Liver (tissue), 9 donors: ENCODE data around the gene LCN6. TPM values are rescaled to one million over a fixed set of nuclear protein-coding genes. Genes with fewer than 3 reads are reported as not detected.

ENCODE experiments used
- DNase-seq: peaks from one replicate; pipeline ENCODE4 v3.0.0-alpha.2; 2017; ENCODE audit warnings: low spot score
- H3K27ac ChIP-seq, 2 donors: one replicate each; pipeline ENCODE4 v1.7.0; 2013; ENCODE audit warnings: inconsistent platforms in 2 of 2, low read length in 2 of 2, control low read depth in 1 of 2, low read depth in 1 of 2, mild to moderate bottlenecking in 1 of 2
- H3K27me3 ChIP-seq, 4 donors: one replicate each; pipeline versions ENCODE4 v1.6.1 to v1.7.0; 2013; ENCODE audit warnings: low read length in 3 of 4, inconsistent platforms in 1 of 4, mild to moderate bottlenecking in 1 of 4, moderate library complexity in 1 of 4; ENCODE audit not compliant: control insufficient read depth in 4 of 4, insufficient read depth in 4 of 4
- H3K36me3 ChIP-seq, 4 donors: one replicate each; pipeline versions ENCODE4 v1.6.1 to v1.7.0; 2013; ENCODE audit warnings: low read length in 3 of 4, mild to moderate bottlenecking in 3 of 4, low read depth in 1 of 4, moderate library complexity in 1 of 4; ENCODE audit not compliant: control insufficient read depth in 4 of 4, insufficient read depth in 3 of 4
- H3K4me1 ChIP-seq, 4 donors: one replicate each; pipeline versions ENCODE4 v1.6.1 to v1.7.0; 2013; ENCODE audit warnings: low read length in 3 of 4, mild to moderate bottlenecking in 3 of 4, moderate library complexity in 1 of 4; ENCODE audit not compliant: control insufficient read depth in 4 of 4, insufficient read depth in 4 of 4
- H3K4me3 ChIP-seq, 3 donors: one replicate each; pipeline versions ENCODE4 v1.6.1 to v1.7.0; 2013; ENCODE audit warnings: low read length in 3 of 3, control low read depth in 1 of 3, low read depth in 1 of 3, mild to moderate bottlenecking in 1 of 3
- H3K9ac ChIP-seq, 2 donors: one replicate each; pipeline ENCODE4 v1.7.0; 2013; ENCODE audit warnings: low read length in 2 of 2, mild to moderate bottlenecking in 2 of 2, moderate library complexity in 2 of 2, control low read depth in 1 of 2, low read depth in 1 of 2
- H3K9me3 ChIP-seq, 4 donors: one replicate each; pipeline versions ENCODE4 v1.6.1 to v1.7.0; 2013; ENCODE audit warnings: low read length in 3 of 4; ENCODE audit not compliant: control insufficient read depth in 4 of 4
- CTCF ChIP-seq: fragments of 150-350 bp; IDR thresholded peaks from 2 replicates; pipeline ENCODE4 v1.5.1; 2017; ENCODE audit warnings: improper control_type of control experiment, low read depth, low read length; ENCODE audit not compliant: missing input control
- FOXA1 ChIP-seq: IDR thresholded peaks from 2 replicates; pipeline ENCODE4 v1.6.1; 2016; ENCODE audit warnings: antibody characterized with exemption
- FOXA2 ChIP-seq: IDR thresholded peaks from 2 replicates; pipeline ENCODE4 v1.6.1; 2016; ENCODE audit warnings: antibody characterized with exemption
- HNF4A ChIP-seq, 2 donors: conservative IDR thresholded peaks; 2 replicates each; pipeline ENCODE4 v1.6.1; 2016; ENCODE audit warnings: antibody characterized with exemption in 2 of 2, mild to moderate bottlenecking in 2 of 2
- JUND ChIP-seq, 2 donors: IDR thresholded peaks; 2 replicates each; pipeline ENCODE4 v1.6.1; 2016; ENCODE audit warnings: antibody characterized with exemption in 2 of 2
- NR2F2 ChIP-seq: IDR thresholded peaks from 2 replicates; pipeline ENCODE4 v1.6.1; 2016; ENCODE audit warnings: antibody characterized with exemption
- RXRA ChIP-seq, 2 donors: IDR thresholded peaks; 2 replicates each; pipeline ENCODE4 v1.6.1; 2017 to 2018; ENCODE audit warnings: antibody characterized with exemption in 2 of 2, mild to moderate bottlenecking in 1 of 2
- SP1 ChIP-seq: IDR thresholded peaks from 2 replicates; pipeline ENCODE4 v1.6.1; 2018; ENCODE audit warnings: antibody characterized with exemption, mild to moderate bottlenecking
- TAF1 ChIP-seq: conservative IDR thresholded peaks from 2 replicates; pipeline ENCODE4 v1.6.1; 2016; ENCODE audit warnings: antibody characterized with exemption, mild to moderate bottlenecking
- WGBS: extraction: QIAGEN DNeasy Blood & Tissue Kit; methylation state at CpG from one replicate; pipeline ENCODE4 v1.1.7; 2013; 5-methylcytosine and 5-hydroxymethylcytosine counted together
- polyA plus RNA-seq, 2 donors: library from polyadenylated mRNA; stranded (reverse) in 1 of 2; unstranded in 1 of 2; fragments of 200-250 nt in 1 of 2; fragments of >200 nt in 1 of 2; fragmentation: Nextera tagmentation in 1 of 2; extraction: Ambion mirVana in 1 of 2; gene quantifications; one replicate each; pipeline versions ENCODE4 v1.2.1 to v1.2.3, GENCODE V29; 2013 to 2015
- total RNA-seq, 2 donors: library from RNA; depleted of rRNA; stranded (reverse); fragments of >200 nt; gene quantifications; one replicate each; pipeline ENCODE4 v1.2.3, GENCODE V29; 2014
- TF ChIP-seq, protein P1 (sequence below): IDR thresholded peaks from 2 replicates; pipeline ENCODE4 v1.6.1; 2016; ENCODE audit warnings: antibody characterized with exemption
- TF ChIP-seq, protein P2 (sequence below): IDR thresholded peaks from 2 replicates; pipeline ENCODE4 v1.6.1; 2016; ENCODE audit warnings: antibody characterized with exemption
- TF ChIP-seq, protein P3 (sequence below): IDR thresholded peaks from 2 replicates; pipeline ENCODE4 v1.6.1; 2016; ENCODE audit warnings: antibody characterized with exemption, mild to moderate bottlenecking
- donor health status: healthy.
- donor health status: healthy.
- donor health status: healthy.
- donor health status: healthy.
- donor health status: healthy.

The LCN6 gene
- total and polyA plus RNA-seq, 4 donors = 0.14 to 0.32 TPM; not detected in 2

DNA sequence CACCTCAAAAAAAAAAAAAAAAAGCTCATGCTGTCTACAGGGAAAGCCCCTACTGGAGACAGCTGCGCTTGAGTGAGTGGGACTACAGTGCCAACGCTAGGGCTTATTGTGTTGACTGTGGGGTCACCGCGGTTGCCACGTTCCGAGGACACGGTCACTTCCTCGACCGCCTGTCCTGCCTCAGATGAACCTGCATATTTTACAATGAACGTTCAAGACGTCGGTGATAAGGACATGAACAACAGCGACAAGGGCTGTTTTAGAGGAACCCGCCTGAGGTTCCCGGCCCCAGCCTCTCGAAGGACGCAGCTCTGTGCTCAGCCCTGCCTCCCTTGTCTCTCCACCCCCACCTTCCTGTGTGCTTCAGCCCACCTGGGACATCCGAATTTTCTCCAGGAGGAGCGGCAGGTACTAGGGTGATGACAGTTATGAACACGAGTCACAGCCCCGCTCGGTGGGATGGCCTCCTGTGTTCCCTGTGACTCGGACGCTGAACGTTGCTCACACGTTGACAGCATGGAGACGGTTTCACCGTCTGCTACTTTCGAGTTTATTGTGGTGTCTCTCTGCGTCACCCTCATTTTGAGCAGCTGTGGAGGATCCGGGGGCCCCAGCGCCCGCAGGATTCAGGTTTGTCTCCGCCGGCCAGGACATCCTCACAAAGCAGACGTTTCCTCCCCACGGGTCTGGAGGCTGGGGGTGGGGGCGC lies 47.2 kb downstream of the LCN6 start:
- no peak overlapping the region for H3K4me3 ChIP-seq
- no peak overlapping the region for H3K27ac ChIP-seq
- TF ChIP-seq FOXA2 (no peak), SP1 (no peak), CTCF (no peak)
- no peak for DNase-seq
- no peak overlapping the region for H3K9ac ChIP-seq
- peaks cover 13 to 30% (median 24%) of the 10 kb centered on the region in 4 donors for H3K4me1 ChIP-seq
- WGBS = 61% methylated on average over 38 of the region's 38 CpGs
- no peaks in the 10 kb centered on the region for H3K36me3 ChIP-seq
- no peaks in the 10 kb centered on the region for H3K9me3 ChIP-seq
- no peaks in the 10 kb centered on the region for H3K27me3 ChIP-seq

- no peaks in the 10 kb centered on the region for H3K27me3 ChIP-seq
- DNase-seq = no peak
- TF ChIP-seq JUND (IDR thresholded peaks at IDR 0.05) (no peak), TAF1 (no peak), NR2F2 (no peak), RXRA (IDR thresholded peaks at IDR 0.05) (no peak), FOXA2 (no peak), FOXA1 (no peak), HNF4A (conservative IDR thresholded peaks at IDR 0.05) (no peak), CTCF (no peak)
- TF ChIP-seq, protein P1, sequence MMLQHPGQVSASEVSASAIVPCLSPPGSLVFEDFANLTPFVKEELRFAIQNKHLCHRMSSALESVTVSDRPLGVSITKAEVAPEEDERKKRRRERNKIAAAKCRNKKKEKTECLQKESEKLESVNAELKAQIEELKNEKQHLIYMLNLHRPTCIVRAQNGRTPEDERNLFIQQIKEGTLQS = no peak
- TF ChIP-seq, protein P2, sequence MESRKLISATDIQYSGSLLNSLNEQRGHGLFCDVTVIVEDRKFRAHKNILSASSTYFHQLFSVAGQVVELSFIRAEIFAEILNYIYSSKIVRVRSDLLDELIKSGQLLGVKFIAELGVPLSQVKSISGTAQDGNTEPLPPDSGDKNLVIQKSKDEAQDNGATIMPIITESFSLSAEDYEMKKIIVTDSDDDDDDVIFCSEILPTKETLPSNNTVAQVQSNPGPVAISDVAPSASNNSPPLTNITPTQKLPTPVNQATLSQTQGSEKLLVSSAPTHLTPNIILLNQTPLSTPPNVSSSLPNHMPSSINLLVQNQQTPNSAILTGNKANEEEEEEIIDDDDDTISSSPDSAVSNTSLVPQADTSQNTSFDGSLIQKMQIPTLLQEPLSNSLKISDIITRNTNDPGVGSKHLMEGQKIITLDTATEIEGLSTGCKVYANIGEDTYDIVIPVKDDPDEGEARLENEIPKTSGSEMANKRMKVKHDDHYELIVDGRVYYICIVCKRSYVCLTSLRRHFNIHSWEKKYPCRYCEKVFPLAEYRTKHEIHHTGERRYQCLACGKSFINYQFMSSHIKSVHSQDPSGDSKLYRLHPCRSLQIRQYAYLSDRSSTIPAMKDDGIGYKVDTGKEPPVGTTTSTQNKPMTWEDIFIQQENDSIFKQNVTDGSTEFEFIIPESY = no peak
- TF ChIP-seq, protein P3, sequence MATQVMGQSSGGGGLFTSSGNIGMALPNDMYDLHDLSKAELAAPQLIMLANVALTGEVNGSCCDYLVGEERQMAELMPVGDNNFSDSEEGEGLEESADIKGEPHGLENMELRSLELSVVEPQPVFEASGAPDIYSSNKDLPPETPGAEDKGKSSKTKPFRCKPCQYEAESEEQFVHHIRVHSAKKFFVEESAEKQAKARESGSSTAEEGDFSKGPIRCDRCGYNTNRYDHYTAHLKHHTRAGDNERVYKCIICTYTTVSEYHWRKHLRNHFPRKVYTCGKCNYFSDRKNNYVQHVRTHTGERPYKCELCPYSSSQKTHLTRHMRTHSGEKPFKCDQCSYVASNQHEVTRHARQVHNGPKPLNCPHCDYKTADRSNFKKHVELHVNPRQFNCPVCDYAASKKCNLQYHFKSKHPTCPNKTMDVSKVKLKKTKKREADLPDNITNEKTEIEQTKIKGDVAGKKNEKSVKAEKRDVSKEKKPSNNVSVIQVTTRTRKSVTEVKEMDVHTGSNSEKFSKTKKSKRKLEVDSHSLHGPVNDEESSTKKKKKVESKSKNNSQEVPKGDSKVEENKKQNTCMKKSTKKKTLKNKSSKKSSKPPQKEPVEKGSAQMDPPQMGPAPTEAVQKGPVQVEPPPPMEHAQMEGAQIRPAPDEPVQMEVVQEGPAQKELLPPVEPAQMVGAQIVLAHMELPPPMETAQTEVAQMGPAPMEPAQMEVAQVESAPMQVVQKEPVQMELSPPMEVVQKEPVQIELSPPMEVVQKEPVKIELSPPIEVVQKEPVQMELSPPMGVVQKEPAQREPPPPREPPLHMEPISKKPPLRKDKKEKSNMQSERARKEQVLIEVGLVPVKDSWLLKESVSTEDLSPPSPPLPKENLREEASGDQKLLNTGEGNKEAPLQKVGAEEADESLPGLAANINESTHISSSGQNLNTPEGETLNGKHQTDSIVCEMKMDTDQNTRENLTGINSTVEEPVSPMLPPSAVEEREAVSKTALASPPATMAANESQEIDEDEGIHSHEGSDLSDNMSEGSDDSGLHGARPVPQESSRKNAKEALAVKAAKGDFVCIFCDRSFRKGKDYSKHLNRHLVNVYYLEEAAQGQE = no peak
- H3K36me3 ChIP-seq = no peaks in the 10 kb centered on the region
- 90% methylated on average over 13 of the region's 13 CpGs for WGBS
- H3K9ac ChIP-seq = no peak overlapping the region
- H3K4me3 ChIP-seq = no peak overlapping the region
- H3K4me1 ChIP-seq = peaks cover 16 to 38% (median 32%) of the 10 kb centered on the region in 4 donors
- no peak overlapping the region for H3K27ac ChIP-seq
- H3K9me3 ChIP-seq = no peaks in the 10 kb centered on the region
These were observed 48.0 kb downstream of the LCN6 start for GRCh38 chr9:136700304-136700703.
